Ascending aorta (tissue), 2 donors: Measurements from ENCODE around the gene PKN1. TPM values are rescaled to one million over a fixed set of nuclear protein-coding genes. Genes with fewer than 3 reads are reported as not detected.

Experiments
- DNase-seq, 2 donors: peaks; one replicate each; pipeline ENCODE4 v3.0.0-alpha.2; 2019; ENCODE audit warnings: low spot score in 2 of 2
- H3K27ac ChIP-seq, 2 donors: fragments of 200-600 bp; sonication (generic); one replicate each; pipeline ENCODE4 v1.5.1; 2016 to 2017; ENCODE audit warnings: mild to moderate bottlenecking in 1 of 2
- H3K27me3 ChIP-seq: fragments of 200-600 bp; sonication (generic); one replicate; pipeline ENCODE4 v1.5.1; 2017
- H3K36me3 ChIP-seq, 2 donors: fragments of 200-600 bp; sonication (generic); one replicate each; pipeline ENCODE4 v1.5.1; 2016
- H3K4me1 ChIP-seq, 2 donors: fragments of 200-600 bp; sonication (generic); one replicate each; pipeline ENCODE4 v1.5.1; 2016 to 2017; ENCODE audit warnings: mild to moderate bottlenecking in 1 of 2
- H3K4me3 ChIP-seq, 2 donors: fragments of 200-600 bp; sonication (generic); one replicate each; pipeline ENCODE4 v1.5.1; 2016 to 2017; ENCODE audit warnings: mild to moderate bottlenecking in 1 of 2
- H3K9me3 ChIP-seq, 2 donors: fragments of 200-600 bp; sonication (generic); one replicate each; pipeline ENCODE4 v1.5.1; 2016
- CTCF ChIP-seq, 3 experiments: fragments of 200-600 bp in 2 of 3; fragments of 450-650 bp in 1 of 3; sonication (generic) in 2 of 3; IDR thresholded peaks; one replicate each; pipeline ENCODE4 v1.5.1; 2016 to 2019; ENCODE audit warnings: antibody characterized with exemption in 3 of 3, mild to moderate bottlenecking in 1 of 3, moderate library complexity in 1 of 3
- intact Hi-C: fragments of 100-400 bp; cut with DNase I; formaldehyde crosslinking; loops from one replicate; pipeline ENCODE4 v1.15.1; 2023
- total RNA-seq: library from RNA; depleted of rRNA; stranded (reverse); fragments of >200 nt; gene quantifications from one replicate; pipeline ENCODE4 v1.1.0, GENCODE V29; 2016

Gene PKN1
- total RNA-seq, 1 donor from 2014 or later = 231 TPM

GRCh38 chr19:14511229-14511593 is 78.1 kb downstream of the PKN1 start:
- DNase-seq = no peak
- Histone ChIP-seq H3K4me1 (peaks cover 6 to 19% of the 10 kb centered on the region in 2 donors), H3K9me3 (no peaks in the 10 kb centered on the region), H3K36me3 (peaks cover 22 to 33% of the 10 kb centered on the region in 2 donors), H3K4me3 (no peak overlapping the region), H3K27me3 (no peaks in the 10 kb centered on the region), H3K27ac (no peak overlapping the region)
- intact Hi-C loops = no loop called here
- TF ChIP-seq CTCF (IDR thresholded peaks at IDR 0.05) = no peak

GRCh38 chr19:14512406-14512961 is 79.4 kb downstream of the PKN1 start:
- no peak for TF ChIP-seq CTCF (IDR thresholded peaks at IDR 0.05)
- H3K9me3 ChIP-seq = no peaks in the 10 kb centered on the region
- no peak overlapping the region for H3K27ac ChIP-seq
- H3K27me3 ChIP-seq = no peaks in the 10 kb centered on the region
- intact Hi-C loops = no loop called here
- DNase-seq = no peak
- peaks cover 8 to 27% of the 10 kb centered on the region in 2 donors for H3K4me1 ChIP-seq
- no peak overlapping the region for H3K4me3 ChIP-seq
- peaks cover 23 to 36% of the 10 kb centered on the region in 2 donors for H3K36me3 ChIP-seq

- no peaks in the 10 kb centered on the region for H3K9me3 ChIP-seq
- H3K27ac ChIP-seq = no peak overlapping the region
- peaks cover 8 to 34% of the 10 kb centered on the region in 2 donors for H3K4me1 ChIP-seq
- intact Hi-C loops = no loop called here
- TF ChIP-seq CTCF (IDR thresholded peaks at IDR 0.05) = no peak
- no peak for DNase-seq
- H3K4me3 ChIP-seq = no peak overlapping the region
- peaks cover 23 to 36% of the 10 kb centered on the region in 2 donors for H3K36me3 ChIP-seq
- no peaks in the 10 kb centered on the region for H3K27me3 ChIP-seq
Observed at GRCh38 chr19:14514215-14514863, 81.2 kb downstream of the PKN1 start.

- no peaks in the 10 kb centered on the region for H3K27me3 ChIP-seq
- no peak for TF ChIP-seq CTCF (IDR thresholded peaks at IDR 0.05)
- DNase-seq = no peak
- H3K4me3 ChIP-seq = peak overlapping the region; percentile 96 to 98
- H3K9me3 ChIP-seq = no peaks in the 10 kb centered on the region
- peaks cover 23 to 36% of the 10 kb centered on the region in 2 donors for H3K36me3 ChIP-seq
- H3K27ac ChIP-seq = no peak overlapping the region
- peaks cover 8 to 34% of the 10 kb centered on the region in 2 donors for H3K4me1 ChIP-seq
- intact Hi-C loops = no loop called here
Observed at GRCh38 chr19:14515501-14516047, 82.5 kb downstream of the PKN1 start.

- TF ChIP-seq CTCF (IDR thresholded peaks at IDR 0.05) = no peak
- no peak for DNase-seq
- Histone ChIP-seq H3K4me1 (peaks cover 8 to 34% of the 10 kb centered on the region in 2 donors), H3K36me3 (peaks cover 23 to 36% of the 10 kb centered on the region in 2 donors), H3K4me3 (peak overlapping the region; percentile 96 to 98), H3K27me3 (no peaks in the 10 kb centered on the region), H3K27ac (peak overlapping the region; percentile 5 to 99), H3K9me3 (no peaks in the 10 kb centered on the region)
- intact Hi-C loops = no loop called here
Observed at GRCh38 chr19:14516048-14516534, 83.0 kb downstream of the PKN1 start.
